Measurements from ENCODE around the gene EFR3B.
A peak's percentile ranks its signal among the peaks of the same experiment; 100 is the strongest.
"Not testable (repeated sequence)": the region's sequence is repeated elsewhere in the genome, so short reads cannot be mapped to it uniquely, and the experiment has no call there.

The EFR3B gene, protein sequence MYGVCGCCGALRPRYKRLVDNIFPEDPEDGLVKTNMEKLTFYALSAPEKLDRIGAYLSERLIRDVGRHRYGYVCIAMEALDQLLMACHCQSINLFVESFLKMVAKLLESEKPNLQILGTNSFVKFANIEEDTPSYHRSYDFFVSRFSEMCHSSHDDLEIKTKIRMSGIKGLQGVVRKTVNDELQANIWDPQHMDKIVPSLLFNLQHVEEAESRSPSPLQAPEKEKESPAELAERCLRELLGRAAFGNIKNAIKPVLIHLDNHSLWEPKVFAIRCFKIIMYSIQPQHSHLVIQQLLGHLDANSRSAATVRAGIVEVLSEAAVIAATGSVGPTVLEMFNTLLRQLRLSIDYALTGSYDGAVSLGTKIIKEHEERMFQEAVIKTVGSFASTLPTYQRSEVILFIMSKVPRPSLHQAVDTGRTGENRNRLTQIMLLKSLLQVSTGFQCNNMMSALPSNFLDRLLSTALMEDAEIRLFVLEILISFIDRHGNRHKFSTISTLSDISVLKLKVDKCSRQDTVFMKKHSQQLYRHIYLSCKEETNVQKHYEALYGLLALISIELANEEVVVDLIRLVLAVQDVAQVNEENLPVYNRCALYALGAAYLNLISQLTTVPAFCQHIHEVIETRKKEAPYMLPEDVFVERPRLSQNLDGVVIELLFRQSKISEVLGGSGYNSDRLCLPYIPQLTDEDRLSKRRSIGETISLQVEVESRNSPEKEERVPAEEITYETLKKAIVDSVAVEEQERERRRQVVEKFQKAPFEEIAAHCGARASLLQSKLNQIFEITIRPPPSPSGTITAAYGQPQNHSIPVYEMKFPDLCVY

DNA sequence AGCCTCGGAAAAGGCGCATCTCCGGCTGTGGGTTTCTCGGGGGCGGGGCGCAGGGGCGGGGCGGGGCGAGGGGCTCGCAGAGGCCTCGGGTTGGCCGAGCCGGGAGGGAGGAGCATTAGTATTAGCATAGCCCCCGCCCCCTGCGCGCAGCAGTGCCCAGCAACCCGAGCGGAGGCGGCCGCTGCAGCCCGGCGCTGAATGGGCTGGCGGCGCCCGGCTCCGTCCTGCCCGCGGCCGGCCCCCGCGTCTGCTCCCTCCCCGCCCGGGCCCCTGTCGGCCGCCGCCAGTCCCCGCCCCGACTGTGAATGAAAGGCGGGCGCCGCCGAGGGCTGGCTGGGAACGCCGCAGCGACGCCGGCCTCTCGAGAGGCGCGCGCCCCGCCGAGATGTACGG lies at the start of gene EFR3B:
EFR3B (plus strand) TSS at position 149 of the 393 bp plus-strand sequence; CDS start at position 386, 237 bp downstream.
- DNase-seq, result peak; percentile 91 to 99 (median 97)
- intact Hi-C loops (cut with DNase I), result loop anchor here (1.0 to 10.0 kb wide), 3 partner anchors 20 to 83 kb away; partner anchors contain the start of gene DNAJC27

DNA sequence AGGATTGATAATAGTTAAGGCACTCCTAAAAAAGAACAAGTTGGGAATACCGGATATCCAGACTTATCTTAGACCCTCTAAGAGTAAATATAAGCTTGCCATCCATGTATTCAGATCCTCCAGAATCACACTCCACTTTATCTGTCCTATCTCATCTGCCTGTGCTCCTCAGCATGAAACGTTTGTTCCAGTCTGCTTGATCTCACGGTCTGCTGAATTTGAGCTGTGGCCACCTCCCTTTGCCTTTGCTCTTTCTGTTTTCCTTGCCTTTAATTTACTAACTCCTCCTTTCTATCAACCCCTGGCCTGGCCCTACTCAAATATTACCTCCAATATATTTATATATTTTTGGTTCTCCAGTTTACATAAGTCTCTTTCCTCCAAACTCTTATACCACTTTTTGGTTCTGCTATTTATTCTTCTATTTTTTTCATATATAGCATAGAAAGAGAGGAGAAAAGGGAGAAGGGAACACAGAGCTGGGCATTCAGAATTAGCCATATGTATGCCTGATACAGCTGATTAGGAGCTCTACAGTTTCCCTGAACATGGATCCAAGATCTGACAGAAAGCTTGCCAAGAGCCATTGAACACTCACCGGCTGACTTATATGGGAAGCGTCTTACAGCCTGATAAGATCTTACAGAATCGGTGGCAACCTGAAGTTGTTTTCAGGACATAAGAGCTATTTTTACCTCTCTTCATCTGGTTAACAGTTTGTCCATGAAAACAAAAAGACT lies 48.3 kb upstream of the EFR3B start:
- DNase-seq, result no peak
- intact Hi-C loops (cut with DNase I), result no loop called here

DNA sequence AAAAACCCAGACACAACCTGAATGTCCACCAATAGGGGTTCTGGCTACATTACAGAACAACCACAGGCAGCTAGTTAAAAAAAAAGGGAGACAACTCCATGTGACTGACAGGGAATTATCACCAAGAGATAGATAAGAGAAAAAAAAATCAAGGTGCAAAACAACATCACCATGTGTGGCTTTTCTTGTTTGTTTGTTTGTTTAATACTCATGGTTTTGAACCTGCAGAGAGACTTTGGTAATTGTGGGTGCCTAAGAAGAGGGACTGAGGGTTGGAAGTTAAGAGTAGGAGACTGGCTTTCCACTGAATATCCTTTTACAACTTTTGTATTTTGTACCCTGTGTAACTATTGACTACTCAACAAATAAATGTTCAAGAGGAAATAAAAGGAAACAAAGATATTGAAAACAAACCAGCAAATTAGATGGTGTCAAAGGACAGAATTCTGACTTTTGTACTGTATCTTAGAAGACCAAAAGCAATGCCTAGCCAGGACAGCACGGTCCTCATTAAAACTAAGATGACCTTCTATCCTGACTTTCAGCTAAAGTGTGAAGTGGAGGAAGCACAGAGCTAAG lies 47.6 kb upstream of the EFR3B start:
- no peak for DNase-seq

DNA sequence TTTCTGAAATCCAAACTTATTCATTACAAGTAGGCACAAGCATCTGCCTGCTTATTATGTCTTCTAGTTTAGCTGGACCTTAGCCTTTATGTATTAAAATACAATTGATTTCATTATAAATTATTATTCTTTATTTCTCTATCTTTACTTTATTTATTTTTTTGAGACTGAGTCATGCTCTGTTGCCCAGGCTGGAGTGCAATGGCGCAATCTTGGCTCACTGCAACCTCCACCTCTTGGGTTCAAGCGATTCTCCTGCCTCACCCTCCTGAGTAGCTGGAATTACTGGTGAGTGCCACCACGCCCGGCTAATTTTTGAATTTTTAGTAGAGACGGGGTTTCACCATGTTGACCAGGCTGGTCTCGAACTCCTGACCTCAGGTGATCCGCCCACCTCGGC lies 42.8 kb upstream of the EFR3B start:
- intact Hi-C loops (cut with DNase I), result not testable (repeated sequence)

More for the DNA sequence above, 47.6 kb upstream of the EFR3B start:
- intact Hi-C loops (cut with DNase I), result no loop called here

DNA sequence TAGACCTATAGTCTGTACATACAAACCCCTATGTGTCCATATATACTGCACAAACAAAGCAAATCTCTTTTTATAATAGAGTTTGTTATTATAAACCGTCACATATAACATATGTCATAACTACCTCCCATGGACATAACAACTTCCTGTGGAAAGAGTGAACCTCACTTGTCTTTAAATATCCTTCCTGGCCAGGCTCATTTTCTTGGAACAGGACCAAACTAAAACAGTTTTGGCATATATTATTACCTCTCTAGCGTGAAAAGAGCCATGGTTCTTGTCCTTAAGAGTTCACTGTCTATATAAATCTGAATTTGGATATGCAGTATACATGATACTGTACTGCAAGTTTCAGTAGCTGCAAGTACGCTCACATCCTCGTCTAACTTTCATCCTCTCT lies 41.8 kb upstream of the EFR3B start:
- DNase-seq, result no peak
- intact Hi-C loops (cut with DNase I), result no loop called here

More for the DNA sequence above, 42.8 kb upstream of the EFR3B start:
- DNase-seq, result not testable (repeated sequence)

DNA sequence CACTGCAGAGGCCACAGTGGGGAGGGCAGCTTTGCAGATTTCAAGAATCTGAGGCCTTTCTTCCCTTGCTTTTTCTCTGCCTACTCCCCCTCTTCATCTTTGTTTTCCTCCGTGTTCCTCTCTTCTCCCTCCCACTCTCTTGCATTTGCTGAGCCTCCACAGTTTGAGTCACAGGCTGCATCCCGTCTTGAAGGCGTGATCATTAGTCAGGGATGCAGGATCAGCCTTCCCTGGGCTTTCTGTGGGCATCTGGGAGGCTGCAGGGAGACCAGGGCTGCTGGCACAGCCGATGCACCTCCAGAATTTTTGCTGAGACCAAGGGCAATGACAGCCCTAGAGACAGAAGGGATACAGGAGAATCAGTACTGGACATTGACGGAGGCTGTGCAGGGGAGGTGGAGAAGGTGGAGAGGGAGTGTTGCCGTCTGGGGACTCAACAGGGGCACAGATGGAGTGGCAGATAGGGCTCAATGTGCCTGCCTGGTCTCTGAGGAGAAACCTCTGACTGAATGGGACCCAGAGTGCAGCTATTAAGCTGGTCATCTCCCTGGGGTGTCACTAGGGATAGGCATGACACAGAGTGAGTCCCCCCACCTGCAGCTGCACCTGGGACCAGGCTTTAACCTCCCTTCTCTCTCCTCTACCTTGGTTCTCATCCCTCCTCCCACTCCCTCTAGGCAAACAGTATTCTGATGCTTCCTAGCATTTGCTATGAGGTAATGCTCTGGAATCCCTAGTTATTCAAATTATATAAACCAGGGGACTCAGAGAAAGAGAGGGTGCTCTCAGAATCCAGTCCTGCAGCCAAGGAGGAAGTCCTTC lies 41.2 kb upstream of the EFR3B start:
- intact Hi-C loops (cut with DNase I), result no loop called here
- DNase-seq, result peak in 40 of 42 donors; percentile 17 to 86 (median 60)

DNA sequence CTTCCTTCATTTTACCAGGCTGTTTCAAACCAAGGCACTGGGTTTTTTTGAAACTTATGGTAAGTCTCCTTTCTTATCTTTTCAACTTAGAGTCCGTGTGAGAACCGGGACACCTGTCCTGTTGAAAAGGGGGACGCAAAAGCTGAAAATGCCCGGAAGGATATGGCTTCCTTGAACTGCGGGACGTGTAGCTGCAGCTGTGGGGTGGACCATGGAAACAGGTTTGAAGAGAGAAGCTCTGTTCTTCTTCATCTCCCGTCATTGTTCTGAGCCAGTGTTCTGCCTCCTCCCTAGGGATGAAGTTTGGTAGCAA lies 40.6 kb upstream of the EFR3B start:
- intact Hi-C loops (cut with DNase I), result no loop called here
- no peak for DNase-seq

DNA sequence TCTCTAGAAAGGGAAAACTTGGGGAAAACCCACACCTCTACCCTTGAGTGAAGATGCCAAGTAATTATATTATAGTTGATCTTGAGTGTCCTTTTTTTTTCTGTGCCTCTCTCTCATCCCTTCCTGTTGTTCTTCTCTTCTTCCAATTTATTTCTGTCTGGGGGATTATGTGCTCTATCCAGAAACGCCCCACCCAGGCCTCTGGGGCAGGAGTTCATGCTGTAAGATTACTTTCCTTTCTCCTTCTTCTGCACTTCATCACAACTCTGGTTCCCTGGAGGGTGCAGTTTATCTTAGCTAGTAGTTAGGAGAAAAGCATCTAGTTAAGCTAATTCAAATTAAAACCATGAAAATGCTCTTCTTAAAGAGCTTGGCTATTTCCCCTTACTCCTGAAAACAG lies 39.8 kb upstream of the EFR3B start:
- no peak for DNase-seq
- intact Hi-C loops (cut with DNase I), result no loop called here

DNA sequence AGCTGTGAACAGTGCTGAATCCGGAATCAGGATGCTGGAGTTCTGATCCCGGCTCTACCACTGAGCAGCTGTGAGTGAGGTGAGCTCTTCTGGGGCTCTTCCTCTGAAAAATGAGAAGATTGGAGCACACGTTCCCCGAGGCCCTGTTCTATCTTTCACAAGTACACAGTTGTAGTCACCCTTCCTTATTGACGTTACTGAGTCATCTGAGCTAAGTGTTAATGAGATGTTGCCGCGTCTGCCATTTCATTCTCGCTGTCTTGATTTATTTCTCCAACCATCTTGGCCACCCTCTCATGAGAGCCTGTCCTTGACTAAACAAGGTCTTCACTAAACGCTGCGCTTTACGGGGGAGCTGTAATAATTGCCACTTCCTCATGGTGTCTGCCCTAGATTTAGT lies 31.9 kb upstream of the EFR3B start:
- DNase-seq, result no peak
- intact Hi-C loops (cut with DNase I), result no loop called here

DNA sequence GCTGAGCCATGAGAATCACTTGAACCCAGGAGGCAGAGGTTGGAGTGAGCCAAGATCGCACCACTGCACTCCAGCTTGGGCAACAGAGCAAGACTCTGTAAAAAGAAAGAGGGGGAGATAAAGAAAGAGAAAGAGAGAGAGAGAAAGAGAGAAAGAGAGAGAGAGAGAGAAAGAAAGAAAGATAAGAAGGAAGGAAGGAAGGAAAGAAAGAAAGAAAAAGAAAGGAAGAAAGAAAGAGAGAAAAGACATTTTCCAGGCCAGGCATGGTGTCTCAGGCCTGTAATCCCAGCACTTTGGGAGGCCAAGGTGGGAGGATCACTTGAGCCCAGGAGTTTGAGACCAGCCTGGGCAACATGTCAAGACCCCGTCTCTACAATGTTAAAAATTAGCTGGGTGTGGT lies 30.5 kb upstream of the EFR3B start:
- DNase-seq; intact Hi-C loops (cut with DNase I): not testable (repeated sequence)

DNA sequence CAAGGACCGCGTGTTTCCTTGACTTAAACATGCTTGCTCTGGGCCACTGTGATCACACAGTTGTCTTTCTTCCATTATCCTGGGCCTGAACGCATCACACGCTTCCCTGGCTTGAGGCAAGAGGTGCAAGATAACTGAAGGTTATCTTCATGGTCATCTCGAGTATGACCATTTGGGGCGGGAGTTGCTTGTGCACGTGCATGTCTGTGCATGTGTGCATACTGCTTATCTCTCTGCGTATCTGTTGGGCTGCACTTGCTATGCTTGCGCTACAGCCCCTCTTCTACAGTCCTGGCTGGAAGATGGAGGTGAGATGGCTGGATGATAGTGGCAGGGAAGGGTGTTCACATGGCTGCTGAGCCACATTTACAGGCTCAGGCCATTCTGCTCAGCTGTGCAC lies 27.2 kb upstream of the EFR3B start:
- intact Hi-C loops (cut with DNase I), result no loop called here
- no peak for DNase-seq

DNA sequence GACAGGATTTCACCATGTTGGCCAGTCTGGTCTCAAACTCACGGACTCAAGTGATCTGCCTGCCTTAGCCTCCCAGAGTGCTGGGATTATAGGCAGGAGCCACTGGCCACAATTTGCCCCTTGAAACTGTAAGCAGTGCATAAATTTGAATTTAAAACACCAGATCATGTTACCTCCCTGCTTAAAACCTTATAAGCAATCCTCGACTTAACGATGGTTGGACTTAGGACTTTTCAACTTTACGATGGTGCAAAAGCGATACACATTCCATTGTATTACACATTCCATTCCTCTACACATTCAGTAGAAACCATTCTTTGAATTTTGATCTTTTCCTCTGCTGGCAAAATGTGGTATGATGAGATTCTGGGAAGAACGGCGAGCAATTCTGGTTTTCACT lies 23.2 kb upstream of the EFR3B start:
- intact Hi-C loops (cut with DNase I), result no loop called here
- DNase-seq, result no peak

DNA sequence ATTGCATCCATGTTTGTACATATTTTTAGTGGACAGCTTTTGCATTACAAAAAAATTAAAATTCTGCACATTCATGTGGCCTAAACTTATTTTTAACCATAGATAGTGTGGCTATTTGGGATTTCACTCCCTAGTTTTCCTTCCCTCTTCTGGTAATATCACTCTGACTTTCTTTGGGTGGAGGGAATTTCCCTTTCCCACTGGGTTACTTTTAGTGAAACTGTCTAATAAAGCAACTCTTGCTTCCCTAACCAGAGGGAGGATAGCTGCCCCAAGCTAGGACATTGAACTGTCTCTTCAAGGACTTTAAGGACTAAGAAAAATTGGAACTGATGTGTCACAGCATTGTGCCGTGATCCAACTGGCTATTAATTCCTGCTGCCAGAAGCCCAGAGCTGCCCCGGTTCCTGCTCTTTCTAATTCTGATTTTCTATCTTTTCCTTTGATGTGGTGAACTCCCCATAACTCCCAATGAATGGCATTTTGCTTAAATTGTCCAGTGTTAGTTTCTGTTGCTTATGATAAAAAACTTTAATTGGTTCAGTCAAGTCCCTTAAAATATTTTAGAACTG lies 20.0 kb upstream of the EFR3B start:
- intact Hi-C loops (cut with DNase I), result no loop called here
- DNase-seq, result no peak

DNA sequence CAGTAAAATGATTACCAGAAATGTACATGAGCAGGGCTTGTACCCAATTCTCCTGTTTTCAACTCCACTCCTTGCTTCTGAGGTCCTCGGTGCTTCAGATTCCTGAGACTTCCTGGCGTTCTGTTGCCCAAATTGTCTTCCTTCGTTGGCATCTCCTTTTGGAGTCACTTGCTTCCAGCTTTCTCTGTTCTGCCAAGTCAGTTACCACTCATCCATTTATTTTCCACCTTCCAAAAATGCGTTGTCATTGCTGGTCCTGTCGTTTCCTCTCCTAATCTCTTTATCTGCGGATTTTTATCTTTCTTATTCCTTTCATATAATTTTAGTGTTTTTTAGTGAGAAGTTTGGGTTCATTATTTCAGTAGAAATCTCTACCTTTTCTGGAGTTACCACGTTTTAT lies 18.5 kb upstream of the EFR3B start:
- no peak for DNase-seq
- intact Hi-C loops (cut with DNase I), result no loop called here

DNA sequence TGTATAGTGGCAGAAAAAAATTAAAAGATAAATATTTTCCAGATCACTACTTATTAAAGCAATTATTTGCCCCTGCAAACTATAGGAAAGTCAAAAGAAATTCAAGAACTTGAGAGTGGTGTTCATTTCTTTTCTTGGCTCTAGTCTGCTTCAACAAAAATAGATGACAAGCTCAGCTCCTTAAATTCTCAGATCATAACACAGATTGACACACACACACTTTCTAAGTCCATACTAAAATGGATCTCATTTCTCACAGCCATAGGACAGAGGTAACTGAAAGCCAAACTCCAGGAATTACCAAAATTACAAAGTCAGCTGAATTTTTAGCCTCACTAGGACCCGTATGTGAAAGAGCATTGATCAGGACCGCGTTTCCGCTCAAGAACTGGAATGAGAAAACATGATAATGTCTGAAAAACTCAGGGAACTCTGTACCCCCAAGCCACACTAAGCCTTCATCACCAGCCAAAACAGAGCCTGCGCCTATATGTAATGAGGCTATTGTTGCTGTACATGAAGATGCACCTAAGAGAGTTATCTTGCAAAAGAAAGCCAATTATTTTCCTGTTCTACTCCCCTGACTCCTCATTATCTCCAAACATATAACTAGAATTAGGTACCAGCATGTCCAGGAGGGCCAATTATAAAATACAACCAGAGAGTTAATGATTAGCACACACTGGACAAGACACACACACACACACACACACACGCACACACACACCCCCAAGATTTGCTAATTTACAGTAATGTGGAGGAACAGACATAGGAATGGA lies 16.5 kb upstream of the EFR3B start:
- no peak for DNase-seq
- intact Hi-C loops (cut with DNase I), result no loop called here

DNA sequence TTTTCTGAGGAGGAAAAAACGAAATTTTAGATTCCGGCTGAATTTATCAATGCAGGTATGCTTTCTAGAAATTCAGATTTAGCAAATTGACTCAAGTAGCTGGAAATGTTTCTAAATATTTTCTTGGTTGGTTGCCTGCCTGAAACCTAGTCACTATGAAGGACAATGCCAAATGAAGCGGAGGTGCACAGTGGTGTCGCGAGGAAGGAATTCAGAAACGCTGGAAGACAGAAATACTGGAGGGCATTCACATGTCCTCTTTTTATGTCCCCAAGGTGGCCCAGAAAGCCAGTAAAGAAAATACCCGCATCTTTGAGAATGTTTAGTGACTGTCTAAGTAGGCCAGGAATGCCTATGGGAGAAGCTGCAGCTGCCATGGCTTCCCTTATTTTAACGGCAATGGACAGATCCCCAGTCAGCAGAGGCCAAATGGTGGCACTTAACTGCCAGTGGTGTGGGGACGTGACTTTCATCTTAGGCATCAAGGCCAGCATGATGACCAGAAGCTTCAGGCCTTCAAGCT lies 15.8 kb upstream of the EFR3B start:
- DNase-seq, result no peak
- intact Hi-C loops (cut with DNase I), result no loop called here

DNA sequence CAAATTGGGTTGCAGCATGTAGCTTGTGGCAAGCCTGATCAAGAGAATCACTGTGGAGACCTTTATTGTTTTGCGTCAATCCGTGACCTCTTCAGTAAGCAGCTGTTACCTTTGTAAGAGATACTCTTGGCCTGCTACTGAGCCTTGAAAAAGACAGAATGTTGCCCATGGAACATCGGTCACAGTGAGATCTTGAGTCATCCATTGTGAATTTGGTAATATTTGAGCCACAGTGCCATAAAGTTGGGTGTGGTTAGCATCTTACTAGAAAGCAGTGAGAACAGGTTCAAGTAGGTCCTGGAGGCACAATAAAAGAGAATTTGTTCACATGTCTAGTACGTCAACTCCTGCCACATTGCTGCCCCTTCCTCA lies 12.7 kb upstream of the EFR3B start:
- no peak for DNase-seq
- intact Hi-C loops (cut with DNase I), result no loop called here
